ENCODE data around the gene SLC24A4. TPM values are rescaled to one million over a fixed set of nuclear protein-coding genes. Genes with fewer than 3 reads are reported as not detected.

SLC24A4 gene
- total RNA-seq, 1 donor from 2014 or later: not detected

GRCh38 chr14:92404938-92405337 lies 82.0 kb downstream of the SLC24A4 start:
- FAIRE-seq: no peak
- DNase-seq (ENCODE audit: low read depth): no peak
- no peaks in the 10 kb centered on the region for H3K36me3 ChIP-seq (ENCODE audit: control insufficient read depth, insufficient read depth, low read length)
- H3K27me3 ChIP-seq (ENCODE audit: control insufficient read depth, insufficient read depth, low read length): no peaks in the 10 kb centered on the region
- no peak overlapping the region for H3K4me3 ChIP-seq (ENCODE audit: low read depth, low read length)
- no peak for TF ChIP-seq CTCF (IDR thresholded peaks at IDR 0.05; ENCODE audit: insufficient read depth, low read length, severe bottlenecking)

- no peak for TF ChIP-seq CTCF (IDR thresholded peaks at IDR 0.05; ENCODE audit: insufficient read depth, low read length, severe bottlenecking)
- no peak for DNase-seq (ENCODE audit: low read depth)
- Histone ChIP-seq H3K36me3 (ENCODE audit: control insufficient read depth, insufficient read depth, low read length) (no peaks in the 10 kb centered on the region), H3K4me3 (ENCODE audit: low read depth, low read length) (no peak overlapping the region), H3K27me3 (ENCODE audit: control insufficient read depth, insufficient read depth, low read length) (no peaks in the 10 kb centered on the region)
- no peak for FAIRE-seq
Observed at GRCh38 chr14:92407410-92407809, 84.4 kb downstream of the SLC24A4 start.

- FAIRE-seq (peak; percentile 40), DNase-seq (ENCODE audit: low read depth) (no peak)
- Histone ChIP-seq H3K36me3 (ENCODE audit: control insufficient read depth, insufficient read depth, low read length) (no peaks in the 10 kb centered on the region), H3K4me3 (ENCODE audit: low read depth, low read length) (no peak overlapping the region), H3K27me3 (ENCODE audit: control insufficient read depth, insufficient read depth, low read length) (no peaks in the 10 kb centered on the region)
- TF ChIP-seq CTCF (IDR thresholded peaks at IDR 0.05; ENCODE audit: insufficient read depth, low read length, severe bottlenecking): no peak
Observed at GRCh38 chr14:92409043-92409442, 86.1 kb downstream of the SLC24A4 start.

- Histone ChIP-seq H3K4me3 (ENCODE audit: low read depth, low read length) (no peak overlapping the region), H3K27me3 (ENCODE audit: control insufficient read depth, insufficient read depth, low read length) (no peaks in the 10 kb centered on the region), H3K36me3 (ENCODE audit: control insufficient read depth, insufficient read depth, low read length) (no peaks in the 10 kb centered on the region)
- DNase-seq (ENCODE audit: low read depth) (no peak), FAIRE-seq (no peak)
- TF ChIP-seq CTCF (IDR thresholded peaks at IDR 0.05; ENCODE audit: insufficient read depth, low read length, severe bottlenecking): no peak
Observed at GRCh38 chr14:92411135-92411534, 88.2 kb downstream of the SLC24A4 start.

- no peak for FAIRE-seq
- DNase-seq (ENCODE audit: low read depth): no peak
Observed at GRCh38 chr14:92411941-92412340, 89.0 kb downstream of the SLC24A4 start.

More at GRCh38 chr14:92411941-92412340, 89.0 kb downstream of the SLC24A4 start:
- H3K27me3 ChIP-seq (ENCODE audit: control insufficient read depth, insufficient read depth, low read length): no peaks in the 10 kb centered on the region
- TF ChIP-seq CTCF (IDR thresholded peaks at IDR 0.05; ENCODE audit: insufficient read depth, low read length, severe bottlenecking): no peak
- no peak overlapping the region for H3K4me3 ChIP-seq (ENCODE audit: low read depth, low read length)
- no peaks in the 10 kb centered on the region for H3K36me3 ChIP-seq (ENCODE audit: control insufficient read depth, insufficient read depth, low read length)

Data from bronchial epithelial cell (primary cell).